HL-60 (cell line): ENCODE results near the gene OSBPL2.

Experiments used
- DNase-seq, 2 experiments: peaks; one replicate each; pipeline ENCODE4 v3.0.0-alpha.2; 2010 to 2020; ENCODE audit warnings: low read depth in 1 of 2, low spot score in 1 of 2
- H3K27ac ChIP-seq: fragments of 250-450 bp; sonication (Bioruptor Pico); replicated peaks from 2 replicates; pipeline ENCODE4 v1.5.1; 2020; ENCODE audit warnings: mild to moderate bottlenecking, moderate library complexity
- H3K27me3 ChIP-seq: fragments of 250-450 bp; sonication (Bioruptor Pico); 2 replicates; pipeline ENCODE4 v1.5.1; 2021; ENCODE audit warnings: mild to moderate bottlenecking, moderate library complexity; ENCODE audit not compliant: insufficient read depth, poor library complexity, severe bottlenecking
- H3K4me3 ChIP-seq: replicated peaks from 2 replicates; pipeline ENCODE4 v1.5.1; 2011; ENCODE audit warnings: mild to moderate bottlenecking, control low read depth, low read length; ENCODE audit not compliant: insufficient read depth
- GABPA ChIP-seq: IDR thresholded peaks from 2 replicates; pipeline ENCODE4 v1.6.1; 2012; ENCODE audit warnings: low read depth
- POLR2AphosphoS5 ChIP-seq: IDR thresholded peaks from 2 replicates; pipeline ENCODE4 v1.6.1; 2012; ENCODE audit warnings: low read depth
- SPI1 ChIP-seq: IDR thresholded peaks from 2 replicates; pipeline ENCODE4 v1.6.1; 2012; ENCODE audit warnings: low read depth, mild to moderate bottlenecking, borderline replicate concordance
- TF ChIP-seq, protein P1 (sequence below): IDR thresholded peaks from 2 replicates; pipeline ENCODE4 v1.6.1; 2012; ENCODE audit warnings: low read depth; ENCODE audit not compliant: insufficient replicate concordance
- TF ChIP-seq, protein P2 (sequence below): IDR thresholded peaks from one replicate; pipeline ENCODE4 v1.5.1; 2011; ENCODE audit warnings: low read length, control low read depth, inconsistent platforms; ENCODE audit not compliant: insufficient read depth

OSBPL2 gene

DNA sequence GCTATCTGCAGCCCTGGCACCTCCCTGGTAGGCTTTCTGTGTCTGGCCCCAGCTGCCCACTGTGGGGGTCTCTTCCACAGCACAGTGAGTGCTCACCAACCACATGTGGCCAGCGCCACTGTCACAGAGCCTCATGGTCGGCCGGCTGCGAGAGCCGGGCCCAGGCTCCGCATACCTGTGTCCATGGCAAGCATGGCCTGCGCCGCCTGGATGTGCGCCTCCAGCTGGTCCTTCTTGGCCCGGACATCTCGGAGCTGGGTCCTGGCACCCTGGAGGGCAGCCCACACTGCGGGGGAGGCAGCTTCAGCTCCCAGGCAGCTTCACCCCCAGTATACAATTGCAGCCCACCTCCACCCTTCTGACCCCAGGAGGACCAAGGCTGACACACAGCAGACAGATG lies 77.5 kb downstream of the OSBPL2 start:
- no peak for DNase-seq
- Histone ChIP-seq H3K4me3 (no peak overlapping the region), H3K27ac (no peak overlapping the region), H3K27me3 (no peaks in the 10 kb centered on the region)
- TF ChIP-seq SPI1 (no peak), GABPA (no peak), POLR2AphosphoS5 (no peak)
- TF ChIP-seq, protein P1, sequence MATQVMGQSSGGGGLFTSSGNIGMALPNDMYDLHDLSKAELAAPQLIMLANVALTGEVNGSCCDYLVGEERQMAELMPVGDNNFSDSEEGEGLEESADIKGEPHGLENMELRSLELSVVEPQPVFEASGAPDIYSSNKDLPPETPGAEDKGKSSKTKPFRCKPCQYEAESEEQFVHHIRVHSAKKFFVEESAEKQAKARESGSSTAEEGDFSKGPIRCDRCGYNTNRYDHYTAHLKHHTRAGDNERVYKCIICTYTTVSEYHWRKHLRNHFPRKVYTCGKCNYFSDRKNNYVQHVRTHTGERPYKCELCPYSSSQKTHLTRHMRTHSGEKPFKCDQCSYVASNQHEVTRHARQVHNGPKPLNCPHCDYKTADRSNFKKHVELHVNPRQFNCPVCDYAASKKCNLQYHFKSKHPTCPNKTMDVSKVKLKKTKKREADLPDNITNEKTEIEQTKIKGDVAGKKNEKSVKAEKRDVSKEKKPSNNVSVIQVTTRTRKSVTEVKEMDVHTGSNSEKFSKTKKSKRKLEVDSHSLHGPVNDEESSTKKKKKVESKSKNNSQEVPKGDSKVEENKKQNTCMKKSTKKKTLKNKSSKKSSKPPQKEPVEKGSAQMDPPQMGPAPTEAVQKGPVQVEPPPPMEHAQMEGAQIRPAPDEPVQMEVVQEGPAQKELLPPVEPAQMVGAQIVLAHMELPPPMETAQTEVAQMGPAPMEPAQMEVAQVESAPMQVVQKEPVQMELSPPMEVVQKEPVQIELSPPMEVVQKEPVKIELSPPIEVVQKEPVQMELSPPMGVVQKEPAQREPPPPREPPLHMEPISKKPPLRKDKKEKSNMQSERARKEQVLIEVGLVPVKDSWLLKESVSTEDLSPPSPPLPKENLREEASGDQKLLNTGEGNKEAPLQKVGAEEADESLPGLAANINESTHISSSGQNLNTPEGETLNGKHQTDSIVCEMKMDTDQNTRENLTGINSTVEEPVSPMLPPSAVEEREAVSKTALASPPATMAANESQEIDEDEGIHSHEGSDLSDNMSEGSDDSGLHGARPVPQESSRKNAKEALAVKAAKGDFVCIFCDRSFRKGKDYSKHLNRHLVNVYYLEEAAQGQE: no peak
- TF ChIP-seq, protein P2, sequence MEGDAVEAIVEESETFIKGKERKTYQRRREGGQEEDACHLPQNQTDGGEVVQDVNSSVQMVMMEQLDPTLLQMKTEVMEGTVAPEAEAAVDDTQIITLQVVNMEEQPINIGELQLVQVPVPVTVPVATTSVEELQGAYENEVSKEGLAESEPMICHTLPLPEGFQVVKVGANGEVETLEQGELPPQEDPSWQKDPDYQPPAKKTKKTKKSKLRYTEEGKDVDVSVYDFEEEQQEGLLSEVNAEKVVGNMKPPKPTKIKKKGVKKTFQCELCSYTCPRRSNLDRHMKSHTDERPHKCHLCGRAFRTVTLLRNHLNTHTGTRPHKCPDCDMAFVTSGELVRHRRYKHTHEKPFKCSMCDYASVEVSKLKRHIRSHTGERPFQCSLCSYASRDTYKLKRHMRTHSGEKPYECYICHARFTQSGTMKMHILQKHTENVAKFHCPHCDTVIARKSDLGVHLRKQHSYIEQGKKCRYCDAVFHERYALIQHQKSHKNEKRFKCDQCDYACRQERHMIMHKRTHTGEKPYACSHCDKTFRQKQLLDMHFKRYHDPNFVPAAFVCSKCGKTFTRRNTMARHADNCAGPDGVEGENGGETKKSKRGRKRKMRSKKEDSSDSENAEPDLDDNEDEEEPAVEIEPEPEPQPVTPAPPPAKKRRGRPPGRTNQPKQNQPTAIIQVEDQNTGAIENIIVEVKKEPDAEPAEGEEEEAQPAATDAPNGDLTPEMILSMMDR: no peak

- Histone ChIP-seq H3K27me3 (no peaks in the 10 kb centered on the region), H3K27ac (no peak overlapping the region), H3K4me3 (no peak overlapping the region)
- no peak for DNase-seq
- TF ChIP-seq, protein P2: no peak
- no peak for TF ChIP-seq SPI1
- TF ChIP-seq, protein P1: no peak
- no peak for TF ChIP-seq GABPA
- TF ChIP-seq POLR2AphosphoS5: no peak
Observed at GRCh38 chr20:62316331-62317166, 78.2 kb downstream of the OSBPL2 start.

GRCh38 chr20:62317167-62317655 lies 78.9 kb downstream of the OSBPL2 start:
- Histone ChIP-seq H3K4me3 (no peak overlapping the region), H3K27ac (no peak overlapping the region), H3K27me3 (no peaks in the 10 kb centered on the region)
- TF ChIP-seq, protein P1: no peak
- TF ChIP-seq, protein P2: no peak
- no peak for TF ChIP-seq GABPA
- TF ChIP-seq POLR2AphosphoS5: no peak
- TF ChIP-seq SPI1: no peak
- no peak for DNase-seq
